Activated CD4-positive, alpha-beta T cell treated with anti-CD3 and anti-CD28 coated beads, Interleukin-2, amount 50 U/mL, for 24 hours (primary cell): Measurements from ENCODE around the gene EIF4EBP3.

Experiments used
- DNase-seq, 2 donors: peaks; one replicate each; pipeline ENCODE4 v3.0.0-alpha.2; 2020; ENCODE audit warnings: low read depth in 1 of 2, low spot score in 1 of 2

EIF4EBP3 gene

GRCh38 chr5:140547508-140548299 lies at the start of gene EIF4EBP3:
TSS of gene EIF4EBP3 (plus strand) at chr5:140547662. CDS start at chr5:140547738, 76 bp downstream.
- peak; percentile 56 to 77 for DNase-seq

- DNase-seq, result no peak
Observed at GRCh38 chr5:140497897-140498296, 49.6 kb upstream of the EIF4EBP3 start.

GRCh38 chr5:140498591-140498990 lies 48.9 kb upstream of the EIF4EBP3 start:
- DNase-seq, result no peak

GRCh38 chr5:140502834-140503233 lies 44.6 kb upstream of the EIF4EBP3 start:
- DNase-seq, result no peak

GRCh38 chr5:140509898-140510297 lies 37.6 kb upstream of the EIF4EBP3 start:
- DNase-seq, result no peak

GRCh38 chr5:140513124-140513523 lies 34.3 kb upstream of the EIF4EBP3 start:
- DNase-seq, result no peak

- no peak for DNase-seq
Observed at GRCh38 chr5:140524003-140524402, 23.5 kb upstream of the EIF4EBP3 start.

- no peak for DNase-seq
Observed at GRCh38 chr5:140540227-140540626, 7.2 kb upstream of the EIF4EBP3 start.

- no peak for DNase-seq
Observed at GRCh38 chr5:140542972-140543371, 4.5 kb upstream of the EIF4EBP3 start.

GRCh38 chr5:140544986-140545385 lies 2.5 kb upstream of the EIF4EBP3 start:
- DNase-seq, result no peak

GRCh38 chr5:140545606-140546005 lies 1.9 kb upstream of the EIF4EBP3 start:
- no peak for DNase-seq

- no peak for DNase-seq
Observed at GRCh38 chr5:140546851-140547507, 483 bp upstream of the EIF4EBP3 start.

GRCh38 chr5:140548300-140548688 lies 832 bp downstream of the EIF4EBP3 start:
- no peak for DNase-seq

- DNase-seq, result no peak
Observed at GRCh38 chr5:140548791-140549190, 1.3 kb downstream of the EIF4EBP3 start.

- no peak for DNase-seq
Observed at GRCh38 chr5:140549237-140550144, 2.0 kb downstream of the EIF4EBP3 start.

- no peak for DNase-seq
Observed at GRCh38 chr5:140550147-140551079, 3.0 kb downstream of the EIF4EBP3 start.

- no peak for DNase-seq
Observed at GRCh38 chr5:140551872-140552271, 4.4 kb downstream of the EIF4EBP3 start.

- no peak for DNase-seq
Observed at GRCh38 chr5:140553657-140554056, 6.2 kb downstream of the EIF4EBP3 start.

- DNase-seq, result no peak
Observed at GRCh38 chr5:140554454-140554853, 7.0 kb downstream of the EIF4EBP3 start.

GRCh38 chr5:140555747-140556312 lies 8.4 kb downstream of the EIF4EBP3 start:
- no peak for DNase-seq
